H9 (cell line): ENCODE measurements around the gene CPNE2. TPM values are rescaled to one million over a fixed set of nuclear protein-coding genes. Genes with fewer than 3 reads are reported as not detected.

Source experiments
- DNase-seq: peaks from one replicate; pipeline ENCODE4 v3.0.0-alpha.2; 2017
- H2AFZ ChIP-seq: one replicate; pipeline ENCODE4 v1.6.1; 2013; ENCODE audit warnings: mild to moderate bottlenecking, low read length, control low read depth, moderate library complexity
- H2AK5ac ChIP-seq: 2 replicates; pipeline ENCODE4 v1.6.1; 2013; ENCODE audit warnings: low read length, control low read depth, mixed read lengths; ENCODE audit not compliant: insufficient read length
- H2BK120ac ChIP-seq: one replicate; pipeline ENCODE4 v1.6.1; 2013; ENCODE audit warnings: low read depth, mild to moderate bottlenecking, low read length, control low read depth, inconsistent platforms; ENCODE audit not compliant: poor library complexity, severe bottlenecking
- H2BK12ac ChIP-seq: 2 replicates; pipeline ENCODE4 v1.6.1; 2013; ENCODE audit warnings: low read length, control low read depth, mixed read lengths, low read depth; ENCODE audit not compliant: insufficient read length
- H2BK15ac ChIP-seq: 2 replicates; pipeline ENCODE4 v1.6.1; 2013; ENCODE audit warnings: low read depth, low read length, control low read depth
- H2BK20ac ChIP-seq: one replicate; pipeline ENCODE4 v1.6.1; 2013; ENCODE audit warnings: low read depth, mild to moderate bottlenecking, low read length, control low read depth, inconsistent platforms; ENCODE audit not compliant: poor library complexity, severe bottlenecking
- H2BK5ac ChIP-seq: 2 replicates; pipeline ENCODE4 v1.6.1; 2013; ENCODE audit warnings: low read length, control low read depth, mixed read lengths; ENCODE audit not compliant: insufficient read length
- H3K14ac ChIP-seq: 2 replicates; pipeline ENCODE4 v1.6.1; 2013; ENCODE audit warnings: low read length, control low read depth; ENCODE audit not compliant: insufficient read depth
- H3K18ac ChIP-seq: 2 replicates; pipeline ENCODE4 v1.6.1; 2013; ENCODE audit warnings: low read depth, mild to moderate bottlenecking, mixed read lengths, low read length, control low read depth; ENCODE audit not compliant: insufficient read length
- H3K23ac ChIP-seq: 2 replicates; pipeline ENCODE4 v1.6.1; 2013; ENCODE audit warnings: low read length, control low read depth, mixed read lengths, low read depth; ENCODE audit not compliant: insufficient read length
- H3K23me2 ChIP-seq: 2 replicates; pipeline ENCODE4 v1.6.1; 2013; ENCODE audit warnings: low read depth, mild to moderate bottlenecking, mixed read lengths, low read length, control low read depth; ENCODE audit not compliant: insufficient read length, poor library complexity, severe bottlenecking
- H3K27ac ChIP-seq: 2 replicates; pipeline ENCODE4 v1.5.1; 2013; ENCODE audit warnings: low read length, control low read depth, mixed read lengths, low read depth; ENCODE audit not compliant: insufficient read length
- H3K27me3 ChIP-seq: 2 replicates; pipeline ENCODE4 v1.6.1; 2013; ENCODE audit warnings: low read length, control low read depth, inconsistent platforms; ENCODE audit not compliant: insufficient read depth
- H3K4ac ChIP-seq: 2 replicates; pipeline ENCODE4 v1.6.1; 2013; ENCODE audit warnings: low read depth, mild to moderate bottlenecking, control low read depth, inconsistent platforms, low read length, moderate library complexity
- H3K4me1 ChIP-seq: 2 replicates; pipeline ENCODE4 v1.6.1; 2013; ENCODE audit warnings: low read length, control low read depth, inconsistent platforms; ENCODE audit not compliant: insufficient read depth
- H3K4me2 ChIP-seq: 2 replicates; pipeline ENCODE4 v1.6.1; 2013; ENCODE audit warnings: low read length, control low read depth, mixed read lengths; ENCODE audit not compliant: insufficient read length, insufficient read depth
- H3K56ac ChIP-seq: 2 replicates; pipeline ENCODE4 v1.6.1; 2013; ENCODE audit warnings: low read depth, mild to moderate bottlenecking, mixed read lengths, low read length, control low read depth; ENCODE audit not compliant: insufficient read length
- H3K79me1 ChIP-seq: 2 replicates; pipeline ENCODE4 v1.6.1; 2013; ENCODE audit warnings: low read depth, mild to moderate bottlenecking, moderate library complexity, low read length, control low read depth, inconsistent platforms; ENCODE audit not compliant: insufficient read depth, poor library complexity, severe bottlenecking
- H3K79me2 ChIP-seq: 2 replicates; pipeline ENCODE4 v1.6.1; 2013; ENCODE audit warnings: low read length, control low read depth, inconsistent platforms; ENCODE audit not compliant: insufficient read depth
- H3K9ac ChIP-seq: 2 replicates; pipeline ENCODE4 v1.6.1; 2013; ENCODE audit warnings: low read length, control low read depth, mixed read lengths; ENCODE audit not compliant: insufficient read length; ENCODE audit errors: extremely low read depth
- H3K9me3 ChIP-seq: one replicate; pipeline ENCODE4 v1.6.1; 2013; ENCODE audit warnings: low read depth, low read length, inconsistent platforms; ENCODE audit not compliant: control insufficient read depth
- H3T11ph ChIP-seq: one replicate; pipeline ENCODE4 v1.6.1; 2013; ENCODE audit warnings: mild to moderate bottlenecking, low read length, control low read depth, inconsistent platforms
- H4K20me1 ChIP-seq: one replicate; pipeline ENCODE4 v1.6.1; 2013; ENCODE audit not compliant: control insufficient read depth, insufficient read length, insufficient read depth
- H4K5ac ChIP-seq: 2 replicates; pipeline ENCODE4 v1.6.1; 2013; ENCODE audit warnings: low read depth, mild to moderate bottlenecking, mixed read lengths, low read length, control low read depth; ENCODE audit not compliant: insufficient read length
- H4K8ac ChIP-seq: replicated peaks from 2 replicates; pipeline ENCODE4 v1.6.1; 2013; ENCODE audit warnings: low read length, control low read depth, mixed read lengths, low read depth; ENCODE audit not compliant: insufficient read length
- H4K91ac ChIP-seq: 2 replicates; pipeline ENCODE4 v1.6.1; 2013; ENCODE audit warnings: low read depth, mild to moderate bottlenecking, moderate library complexity, mixed read lengths, low read length, control low read depth; ENCODE audit not compliant: insufficient read length
- H3K27ac Mint-ChIP-seq, 3 experiments: 2 replicates in 2 of 3; 3 replicates in 1 of 3; pipeline ENCODE4 v1.8.0; 2020 to 2021; ENCODE audit warnings: mixed read lengths in 3 of 3, mild to moderate bottlenecking in 1 of 3, moderate library complexity in 1 of 3
- H3K27me3 Mint-ChIP-seq: 2 replicates; pipeline ENCODE4 v1.8.0; 2021; ENCODE audit warnings: low read depth, mild to moderate bottlenecking, moderate library complexity, mixed read lengths
- H3K36me3 Mint-ChIP-seq, 3 experiments: 2 replicates in 2 of 3; 3 replicates in 1 of 3; pipeline ENCODE4 v1.8.0; 2020 to 2021; ENCODE audit warnings: low read depth in 3 of 3, mixed read lengths in 3 of 3; ENCODE audit not compliant: insufficient read depth in 1 of 3
- H3K4me1 Mint-ChIP-seq, 2 experiments: 2 replicates each; pipeline ENCODE4 v1.8.0; 2020; ENCODE audit warnings: mixed read lengths in 2 of 2
- H3K4me3 Mint-ChIP-seq, 2 experiments: 2 replicates in 1 of 2; 3 replicates in 1 of 2; pipeline ENCODE4 v1.8.0; 2020 to 2021; ENCODE audit warnings: mild to moderate bottlenecking in 2 of 2, mixed read lengths in 2 of 2, moderate library complexity in 1 of 2
- H3K9me3 Mint-ChIP-seq, 2 experiments: 2 replicates in 1 of 2; 3 replicates in 1 of 2; pipeline ENCODE4 v1.8.0; 2020; ENCODE audit warnings: mild to moderate bottlenecking in 2 of 2, mixed read lengths in 2 of 2, moderate library complexity in 1 of 2
- CTCF ChIP-seq: fragments of 200-600 bp; sonication (generic); conservative IDR thresholded peaks from 3 replicates; pipeline ENCODE4 v1.8.0; 2021; ENCODE audit warnings: antibody characterized with exemption, mild to moderate bottlenecking
- WGBS: extraction: QIAGEN DNeasy Blood & Tissue Kit; methylation state at CpG from one replicate; pipeline ENCODE4 v1.1.7; 2013; ENCODE audit warnings: missing lambda C conversion rate, low lambda C conversion rate, mixed read lengths; ENCODE audit not compliant: insufficient read length; ENCODE audit errors: extremely low coverage; 5-methylcytosine and 5-hydroxymethylcytosine counted together
- total RNA-seq: library from RNA; stranded (reverse); gene quantifications from 2 replicates; pipeline ENCODE4 v1.2.1, GENCODE V29; 2021

CPNE2 gene
- total RNA-seq, 1 experiment from 2014 or later = 8.0 TPM

- Histone ChIP-seq H3K79me2 (no peaks in the 10 kb centered on the region), H3K23me2 (no peaks in the 10 kb centered on the region), H3K9me3 (no peaks in the 10 kb centered on the region), H4K20me1 (no peaks in the 10 kb centered on the region), H2BK12ac (no peak overlapping the region), H2BK15ac (no peak overlapping the region), H3K4me2 (no peak overlapping the region), H3K23ac (no peak overlapping the region), H4K5ac (no peak overlapping the region), H3K56ac (no peak overlapping the region), H3K27ac (no peak overlapping the region), H3K14ac (no peak overlapping the region), H3K79me1 (no peaks in the 10 kb centered on the region), H4K8ac (no peak overlapping the region), H2BK5ac (no peak overlapping the region), H2BK20ac (no peak overlapping the region), H3K18ac (no peak overlapping the region), H3K4ac (no peak overlapping the region), H3K9ac (no peak overlapping the region), H2BK120ac (no peak overlapping the region), H4K91ac (no peak overlapping the region), H3K27me3 (no peaks in the 10 kb centered on the region), H3T11ph (no peak overlapping the region), H3K4me1 (no peaks in the 10 kb centered on the region; the same call in 1 of the 2 replicates), H2AFZ (no peak overlapping the region), H2AK5ac (no peak overlapping the region)
- Mint-ChIP-seq H3K4me3 (no peak overlapping the region), H3K9me3 (no peaks in the 10 kb centered on the region), H3K4me1 (peaks cover 21 to 33% of the 10 kb centered on the region in 2 experiments), H3K27ac (no peak overlapping the region), H3K36me3 (no peaks in the 10 kb centered on the region), H3K27me3 (no peaks in the 10 kb centered on the region; the same call in 1 of the 2 replicates)
- no peak for DNase-seq
- no CpG with 5 or more reads among the region's 9 CpGs for WGBS
- no peak for TF ChIP-seq CTCF
Measured at GRCh38 chr16:57107321-57107922, 15.0 kb downstream of the CPNE2 start.
